ENCODE data around the gene FLNB. TPM values are rescaled to one million over a fixed set of nuclear protein-coding genes. Genes with fewer than 3 reads are reported as not detected.
"Not testable (repeated sequence)": the region's sequence is repeated elsewhere in the genome, so short reads cannot be mapped to it uniquely, and the experiment has no call there.

Gene FLNB
- total and polyA plus RNA-seq, 2 of the 4 experiments (the other 2 are of a cell fraction) = 78.0 to 136 TPM

GRCh38 chr3:57986261-57986660, 22.0 kb upstream of the FLNB start:
- Histone ChIP-seq H3K4me3 (ENCODE audit: insufficient read depth, low read depth, low read length) (no peak overlapping the region), H3K9ac (ENCODE audit: low read depth, low read length) (no peak overlapping the region), H3K9me1 (ENCODE audit: insufficient read depth, low read length) (peaks cover 27% of the 10 kb centered on the region), H4K8ac (ENCODE audit: low read depth in 2 of 2, low read length in 2 of 2) (peak overlapping the region in 1 of 2 experiments; percentile 59; a peak in 1 of 4 replicates), H4K20me1 (ENCODE audit: insufficient read depth, low read length) (no peaks in the 10 kb centered on the region), H4K5ac (ENCODE audit: low read depth, low read length) (no peak overlapping the region), H2AFZ (replicated peaks; ENCODE audit: low read length, poor library complexity) (peak overlapping the region; percentile 18), H3K23ac (ENCODE audit: low read depth, low read length) (0 out of 2 replicates have a peak overlapping the region, but pooled peaks have one; percentile 33), H3K4me2 (ENCODE audit: low read depth, low read length) (no peak overlapping the region), H3K4ac (ENCODE audit: low read depth, low read length) (peak overlapping the region; percentile 83; the same call in 1 of the 2 replicates), H2AK9ac (replicated peaks; ENCODE audit: low read depth, low read length, poor library complexity) (no peak overlapping the region), H3K27me3 (ENCODE audit: control insufficient read depth, insufficient read depth, low read length) (no peaks in the 10 kb centered on the region), H3K9me3 (ENCODE audit: control insufficient read depth, insufficient read depth, low read length) (no peaks in the 10 kb centered on the region), H2BK15ac (ENCODE audit: low read depth, low read length) (peak overlapping the region; percentile 72; the same call in 2 of the 3 replicates), H3K27ac (ENCODE audit: insufficient read depth, low read length) (no peak overlapping the region), H3K18ac (ENCODE audit: low read depth, low read length) (no peak overlapping the region), H2BK120ac (ENCODE audit: low read depth, low read length) (peak overlapping the region; percentile 81; the same call in 1 of the 2 replicates), H4K91ac (ENCODE audit: insufficient read depth, low read depth, low read length) (peak overlapping the region; percentile 62), H2AK5ac (ENCODE audit: low read depth, low read length) (peak overlapping the region; percentile 95; the same call in 1 of the 2 replicates), H3K79me1 (ENCODE audit: low read depth in 1 of 2, low read length in 2 of 2) (peaks cover 0 to 11% of the 10 kb centered on the region in 2 experiments; a peak in 2 of 4 replicates), H3K56ac (ENCODE audit: extremely low read depth, insufficient read depth, low read length) (no peak overlapping the region), H3K4me1 (ENCODE audit: control insufficient read depth, insufficient read depth, low read length) (peaks cover 14% of the 10 kb centered on the region), H3K14ac (replicated peaks; ENCODE audit: low read depth, low read length) (no peak overlapping the region), H3K36me3 (ENCODE audit: control insufficient read depth, insufficient read depth, low read length) (no peaks in the 10 kb centered on the region), H2BK20ac (ENCODE audit: low read depth, low read length) (no peak overlapping the region), H2BK5ac (ENCODE audit: low read depth, low read length, poor library complexity, severe bottlenecking) (no peak overlapping the region)
- intact Hi-C loops (cut with micrococcal nuclease) (no loop called here), in situ Hi-C loops (cut with MboI; ENCODE audit: low sequenced_read_pairs) (no loop called here), dilution Hi-C loops (cut with HindIII; ENCODE audit: low sequenced_read_pairs, unreplicated experiment) (no loop called here)
- WGBS, 2 experiments (ENCODE audit: extremely low coverage in 2 of 2, insufficient read length in 1 of 2) = no CpG with 5 or more reads among the region's 4 CpGs
- BruUV-seq (replicated peaks) = no TSS peak
- ATAC-seq (ENCODE audit: low read depth) (no peak), DNase-seq (no peak)
- POLR2A ChIA-PET (ENCODE audit: unreplicated experiment) = interaction anchor here (0.5 kb wide), 1 partner anchor 395 kb away, joined by 4 read pairs; no protein-coding TSS in a partner anchor
- CTCF ChIA-PET = no interaction called here
- no peak for TF ChIP-seq ELK1 (IDR thresholded peaks at IDR 0.05; ENCODE audit: borderline replicate concordance, low read depth, low read length)

- intact Hi-C loops (cut with micrococcal nuclease); H2BK20ac ChIP-seq (ENCODE audit: low read depth, low read length); POLR2A ChIA-PET (ENCODE audit: unreplicated experiment); H3K9me3 ChIP-seq (ENCODE audit: control insufficient read depth, insufficient read depth, low read length); H3K4me2 ChIP-seq (ENCODE audit: low read depth, low read length); H3K14ac ChIP-seq (replicated peaks; ENCODE audit: low read depth, low read length); H2AK9ac ChIP-seq (replicated peaks; ENCODE audit: low read depth, low read length, poor library complexity); H3K9ac ChIP-seq (ENCODE audit: low read depth, low read length); H3K27ac ChIP-seq (ENCODE audit: insufficient read depth, low read length); H2BK15ac ChIP-seq (ENCODE audit: low read depth, low read length); H3K9me1 ChIP-seq (ENCODE audit: insufficient read depth, low read length); in situ Hi-C loops (cut with MboI; ENCODE audit: low sequenced_read_pairs); H3K56ac ChIP-seq (ENCODE audit: extremely low read depth, insufficient read depth, low read length); H3K4me3 ChIP-seq (ENCODE audit: insufficient read depth, low read depth, low read length); H2AFZ ChIP-seq (replicated peaks; ENCODE audit: low read length, poor library complexity); H3K18ac ChIP-seq (ENCODE audit: low read depth, low read length); H4K8ac ChIP-seq (ENCODE audit: low read depth in 2 of 2, low read length in 2 of 2); H3K36me3 ChIP-seq (ENCODE audit: control insufficient read depth, insufficient read depth, low read length); DNase-seq; ATAC-seq (ENCODE audit: low read depth); H4K91ac ChIP-seq (ENCODE audit: insufficient read depth, low read depth, low read length); H3K79me1 ChIP-seq (ENCODE audit: low read depth in 1 of 2, low read length in 2 of 2); BruUV-seq (replicated peaks); H2BK5ac ChIP-seq (ENCODE audit: low read depth, low read length, poor library complexity, severe bottlenecking); H4K20me1 ChIP-seq (ENCODE audit: insufficient read depth, low read length); H3K23ac ChIP-seq (ENCODE audit: low read depth, low read length); dilution Hi-C loops (cut with HindIII; ENCODE audit: low sequenced_read_pairs, unreplicated experiment); H3K27me3 ChIP-seq (ENCODE audit: control insufficient read depth, insufficient read depth, low read length); H2AK5ac ChIP-seq (ENCODE audit: low read depth, low read length); H3K4me1 ChIP-seq (ENCODE audit: control insufficient read depth, insufficient read depth, low read length); H3K4ac ChIP-seq (ENCODE audit: low read depth, low read length); H4K5ac ChIP-seq (ENCODE audit: low read depth, low read length): not testable (repeated sequence)
- CTCF ChIA-PET = interaction anchor here (0.6 kb wide), 1 partner anchor 10 kb away, joined by 3 read pairs; no protein-coding TSS in a partner anchor
- H2BK120ac ChIP-seq (ENCODE audit: low read depth, low read length) = 0 out of 2 replicates have a peak overlapping the region, but pooled peaks have one; percentile 23
- WGBS, 2 experiments (ENCODE audit: extremely low coverage in 2 of 2, insufficient read length in 1 of 2) = 94% methylated on average over 3 of the region's 8 CpGs; no CpG with 5 or more reads in 1 of the 2 experiments
Measured at GRCh38 chr3:57989198-57989597, 19.0 kb upstream of the FLNB start.
